ENCODE results near the gene FPGS. TPM values are rescaled to one million over a fixed set of nuclear protein-coding genes. Genes with fewer than 3 reads are reported as not detected.
"Not testable (repeated sequence)": the region's sequence is repeated elsewhere in the genome, so short reads cannot be mapped to it uniquely, and the experiment has no call there.

FPGS gene
- total RNA-seq, 1 donor from 2014 or later: 50.8 TPM

DNA sequence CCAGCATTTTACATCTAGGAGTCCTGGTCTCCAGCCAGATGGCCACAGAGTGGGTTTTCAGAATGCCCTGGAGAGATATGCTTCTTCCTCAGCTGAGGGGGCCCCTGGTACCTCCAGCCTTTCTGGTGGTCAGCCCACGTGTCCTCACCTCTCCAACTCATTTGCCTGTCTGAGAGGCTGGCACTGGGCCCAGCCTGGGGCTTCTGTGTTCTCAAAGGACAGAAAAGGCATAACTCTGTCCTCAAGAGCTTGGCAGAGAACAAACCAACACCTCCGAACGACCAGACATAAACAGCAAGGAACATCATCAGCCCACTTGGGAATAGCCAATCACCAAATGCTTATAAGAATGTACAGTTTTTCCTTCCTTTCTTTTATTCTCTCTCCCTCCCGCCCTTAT, 34.7 kb downstream of the FPGS start:
- Mint-ChIP-seq H3K9me3 (ENCODE audit: low read depth) (no peaks in the 10 kb centered on the region), H3K27me3 (ENCODE audit: low read depth) (no peaks in the 10 kb centered on the region), H3K36me3 (ENCODE audit: low read depth) (peaks cover 4% of the 10 kb centered on the region), H3K27ac (ENCODE audit: unreplicated experiment) (peak overlapping the region; percentile 87), H3K4me3 (ENCODE audit: unreplicated experiment) (no peak overlapping the region), H3K4me1 (ENCODE audit: low read depth) (peaks cover 54% of the 10 kb centered on the region)
- DNase-seq (ENCODE audit: low spot score): no peak
- TF ChIP-seq, protein P1, sequence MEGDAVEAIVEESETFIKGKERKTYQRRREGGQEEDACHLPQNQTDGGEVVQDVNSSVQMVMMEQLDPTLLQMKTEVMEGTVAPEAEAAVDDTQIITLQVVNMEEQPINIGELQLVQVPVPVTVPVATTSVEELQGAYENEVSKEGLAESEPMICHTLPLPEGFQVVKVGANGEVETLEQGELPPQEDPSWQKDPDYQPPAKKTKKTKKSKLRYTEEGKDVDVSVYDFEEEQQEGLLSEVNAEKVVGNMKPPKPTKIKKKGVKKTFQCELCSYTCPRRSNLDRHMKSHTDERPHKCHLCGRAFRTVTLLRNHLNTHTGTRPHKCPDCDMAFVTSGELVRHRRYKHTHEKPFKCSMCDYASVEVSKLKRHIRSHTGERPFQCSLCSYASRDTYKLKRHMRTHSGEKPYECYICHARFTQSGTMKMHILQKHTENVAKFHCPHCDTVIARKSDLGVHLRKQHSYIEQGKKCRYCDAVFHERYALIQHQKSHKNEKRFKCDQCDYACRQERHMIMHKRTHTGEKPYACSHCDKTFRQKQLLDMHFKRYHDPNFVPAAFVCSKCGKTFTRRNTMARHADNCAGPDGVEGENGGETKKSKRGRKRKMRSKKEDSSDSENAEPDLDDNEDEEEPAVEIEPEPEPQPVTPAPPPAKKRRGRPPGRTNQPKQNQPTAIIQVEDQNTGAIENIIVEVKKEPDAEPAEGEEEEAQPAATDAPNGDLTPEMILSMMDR (IDR thresholded peaks at IDR 0.05): no peak

GRCh38 chr9:127838375-127839078, 35.8 kb downstream of the FPGS start:
- DNase-seq (ENCODE audit: low spot score): no peak
- peak overlapping the region; percentile 35 for H3K4me3 Mint-ChIP-seq (ENCODE audit: unreplicated experiment)
- H3K27me3 Mint-ChIP-seq (ENCODE audit: low read depth): no peaks in the 10 kb centered on the region
- no peaks in the 10 kb centered on the region for H3K9me3 Mint-ChIP-seq (ENCODE audit: low read depth)
- peak overlapping the region; percentile 87 for H3K27ac Mint-ChIP-seq (ENCODE audit: unreplicated experiment)
- TF ChIP-seq, protein P1 (IDR thresholded peaks at IDR 0.05): no peak
- peaks cover 4% of the 10 kb centered on the region for H3K36me3 Mint-ChIP-seq (ENCODE audit: low read depth)
- peaks cover 50% of the 10 kb centered on the region for H3K4me1 Mint-ChIP-seq (ENCODE audit: low read depth)

GRCh38 chr9:127841087-127841835, 38.6 kb downstream of the FPGS start:
- Mint-ChIP-seq H3K4me1 (ENCODE audit: low read depth) (peaks cover 51% of the 10 kb centered on the region), H3K36me3 (ENCODE audit: low read depth) (peaks cover 4% of the 10 kb centered on the region), H3K27me3 (ENCODE audit: low read depth) (no peaks in the 10 kb centered on the region), H3K4me3 (ENCODE audit: unreplicated experiment) (no peak overlapping the region), H3K9me3 (ENCODE audit: low read depth) (no peaks in the 10 kb centered on the region), H3K27ac (ENCODE audit: unreplicated experiment) (peak overlapping the region; percentile 55)
- TF ChIP-seq, protein P1 (IDR thresholded peaks at IDR 0.05): no peak
- no peak for DNase-seq (ENCODE audit: low spot score)

DNA sequence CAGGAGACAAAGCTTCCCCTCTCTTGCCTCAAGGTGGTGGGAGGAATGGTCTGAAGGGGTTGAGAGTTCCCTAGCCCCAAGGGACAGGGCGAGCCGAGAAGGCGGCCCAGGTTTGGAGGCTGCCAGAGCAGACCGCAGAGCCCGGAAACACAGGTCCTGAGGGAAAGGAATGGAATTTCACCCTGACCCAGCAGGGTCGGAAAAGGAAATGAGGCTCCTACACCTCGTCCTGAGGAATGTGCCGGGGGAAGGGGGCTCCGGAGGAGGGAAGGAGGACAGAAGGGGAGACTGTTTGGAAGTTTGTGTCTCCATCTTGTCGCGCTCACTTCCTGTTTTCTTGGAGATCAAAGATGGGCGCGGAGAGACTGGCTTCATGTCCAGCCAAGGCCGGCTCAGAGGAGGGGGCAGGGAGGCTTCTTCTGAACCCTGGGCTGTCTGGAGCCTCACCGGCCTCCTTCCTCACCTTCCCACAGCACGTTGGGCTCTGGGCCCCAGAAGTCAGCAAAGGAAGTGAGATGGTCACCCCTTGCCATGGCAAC, 42.2 kb downstream of the FPGS start:
- H3K36me3 Mint-ChIP-seq (ENCODE audit: low read depth): peaks cover 9% of the 10 kb centered on the region
- no peak for DNase-seq (ENCODE audit: low spot score)
- peak overlapping the region; percentile 93 for H3K27ac Mint-ChIP-seq (ENCODE audit: unreplicated experiment)
- H3K4me3 Mint-ChIP-seq (ENCODE audit: unreplicated experiment): peak overlapping the region; percentile 44
- peaks cover 6% of the 10 kb centered on the region for H3K9me3 Mint-ChIP-seq (ENCODE audit: low read depth)
- no peaks in the 10 kb centered on the region for H3K27me3 Mint-ChIP-seq (ENCODE audit: low read depth)
- peaks cover 38% of the 10 kb centered on the region for H3K4me1 Mint-ChIP-seq (ENCODE audit: low read depth)
- TF ChIP-seq, protein P1 (IDR thresholded peaks at IDR 0.05): no peak

DNA sequence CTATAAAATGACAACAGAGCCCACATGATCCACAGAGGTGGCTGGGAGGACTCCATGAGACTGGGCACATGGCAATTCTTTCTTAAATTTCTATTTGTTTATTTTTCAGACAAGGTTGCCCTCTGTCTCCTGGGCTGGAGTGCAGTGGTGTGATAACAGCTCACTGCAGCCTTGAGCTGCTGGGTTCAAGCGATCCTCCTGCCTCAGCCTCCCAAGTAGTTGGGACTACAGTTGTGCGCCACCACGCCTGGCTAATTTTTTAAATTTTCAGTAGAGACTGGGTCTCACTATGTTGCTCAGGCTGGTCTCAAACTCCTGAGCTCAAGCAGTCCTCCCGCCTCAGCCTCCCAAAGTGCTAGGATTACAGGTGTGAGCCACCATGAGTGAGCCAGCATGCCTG, 42.9 kb downstream of the FPGS start:
- Mint-ChIP-seq H3K36me3 (ENCODE audit: low read depth) (peaks cover 11% of the 10 kb centered on the region), H3K4me1 (ENCODE audit: low read depth) (peaks cover 38% of the 10 kb centered on the region), H3K27ac (ENCODE audit: unreplicated experiment) (peak overlapping the region; percentile 93)
- not testable (repeated sequence) for DNase-seq (ENCODE audit: low spot score); H3K9me3 Mint-ChIP-seq (ENCODE audit: low read depth); H3K27me3 Mint-ChIP-seq (ENCODE audit: low read depth); H3K4me3 Mint-ChIP-seq (ENCODE audit: unreplicated experiment)

Data from chondrocyte (in vitro differentiated cells).